K562 (cell line): ENCODE results near the gene DNAH8. TPM values are rescaled to one million over a fixed set of nuclear protein-coding genes. Genes with fewer than 3 reads are reported as not detected.

Experiments used
- ARID1B ChIP-seq: fragments of 450-650 bp; IDR thresholded peaks from 2 replicates; pipeline ENCODE4 v1.6.1; 2016; ENCODE audit warnings: antibody characterized with exemption, mild to moderate bottlenecking, inconsistent platforms
- BCL6 ChIP-seq: fragments of 250-450 bp; sonication (Bioruptor Pico); IDR thresholded peaks from 2 replicates; pipeline ENCODE4 v1.4.0; 2020
- CBFA2T2 ChIP-seq: fragments of 450-650 bp; conservative IDR thresholded peaks from 2 replicates; pipeline ENCODE4 v1.6.1; 2017; ENCODE audit warnings: mild to moderate bottlenecking
- CBFA2T3 ChIP-seq: fragments of 450-650 bp; IDR thresholded peaks from 2 replicates; pipeline ENCODE4 v1.6.1; 2017
- CCNT2 ChIP-seq: IDR thresholded peaks from 2 replicates; pipeline ENCODE4 v1.6.1; 2011; ENCODE audit warnings: borderline replicate concordance, low read depth, mild to moderate bottlenecking, moderate library complexity, mixed read lengths, low read length; ENCODE audit not compliant: insufficient read length; ENCODE audit errors: extremely low read depth
- CEBPG ChIP-seq, 3 experiments: fragments of 200-800 bp in 1 of 3; sonication (Bioruptor generic) in 1 of 3; sonication (generic) in 1 of 3; formaldehyde crosslinking in 1 of 3; IDR thresholded peaks in 2 of 3; conservative IDR thresholded peaks in 1 of 3; 2 replicates each; pipeline versions ENCODE4 v1.6.1 to v1.8.0; 2016 to 2022; ENCODE audit warnings: missing compliant biosample characterization in 2 of 3, missing genetic modification characterization in 2 of 3, mild to moderate bottlenecking in 1 of 3, missing genetic modification reagents in 1 of 3
- FOSL1 ChIP-seq: fragments of 200-800 bp; sonication (Bioruptor generic); conservative IDR thresholded peaks from 2 replicates; pipeline ENCODE4 v1.6.1; 2016; ENCODE audit warnings: missing genetic modification characterization, missing compliant biosample characterization
- FOXM1 ChIP-seq, 2 experiments: fragments of 450-650 bp in 1 of 2; sonication (generic) in 1 of 2; formaldehyde crosslinking in 1 of 2; IDR thresholded peaks; 2 replicates each; pipeline versions ENCODE4 v1.6.1 to v1.9.0; 2017 to 2022; ENCODE audit warnings: low read depth in 2 of 2, mild to moderate bottlenecking in 2 of 2, missing genetic modification reagents in 1 of 2, moderate library complexity in 1 of 2
- GTF2B ChIP-seq: IDR thresholded peaks from 2 replicates; pipeline ENCODE4 v1.6.1; 2011; ENCODE audit not compliant: insufficient read length; ENCODE audit errors: extremely low read depth
- MEIS2 ChIP-seq: fragments of 450-650 bp; IDR thresholded peaks from 2 replicates; pipeline ENCODE4 v1.6.1; 2014; ENCODE audit warnings: mild to moderate bottlenecking; ENCODE audit not compliant: partially characterized antibody
- MTA2 ChIP-seq: fragments of 450-650 bp; IDR thresholded peaks from 2 replicates; pipeline ENCODE4 v1.6.1; 2016; ENCODE audit warnings: low read depth
- NCOR1 ChIP-seq: fragments of 450-650 bp; IDR thresholded peaks from 2 replicates; pipeline ENCODE4 v1.6.1; 2016; ENCODE audit warnings: mild to moderate bottlenecking, moderate library complexity
- PBX2 ChIP-seq, 2 experiments: IDR thresholded peaks in 1 of 2; conservative IDR thresholded peaks in 1 of 2; 2 replicates each; pipeline ENCODE4 v1.6.1; 2016; ENCODE audit warnings: low read depth in 2 of 2, mild to moderate bottlenecking in 1 of 2, missing compliant biosample characterization in 1 of 2, missing genetic modification characterization in 1 of 2, moderate library complexity in 1 of 2
- SMARCE1 ChIP-seq: fragments of 450-650 bp; IDR thresholded peaks from 2 replicates; pipeline ENCODE4 v1.7.1; 2016; ENCODE audit warnings: mild to moderate bottlenecking
- SOX6 ChIP-seq: fragments of 450-650 bp; IDR thresholded peaks from 2 replicates; pipeline ENCODE4 v1.6.1; 2014; ENCODE audit warnings: mild to moderate bottlenecking
- TEAD4 ChIP-seq, 2 experiments: sonication (generic) in 1 of 2; formaldehyde crosslinking in 1 of 2; IDR thresholded peaks; 2 replicates each; pipeline versions ENCODE4 v1.6.1 to v1.8.0; 2012 to 2022; ENCODE audit warnings: borderline replicate concordance in 1 of 2, inconsistent platforms in 1 of 2, low read length in 1 of 2, mild to moderate bottlenecking in 1 of 2, missing genetic modification reagents in 1 of 2
- TRIM24 ChIP-seq, 2 experiments: fragments of 450-650 bp; IDR thresholded peaks; 2 replicates each; pipeline ENCODE4 v1.6.1; 2016
- ZNF175 ChIP-seq: fragments of 200-800 bp; sonication (Bioruptor generic); IDR thresholded peaks from 2 replicates; pipeline ENCODE4 v1.6.1; 2016; ENCODE audit warnings: low read depth, mild to moderate bottlenecking, missing genetic modification characterization, missing compliant biosample characterization
- ZNF239 ChIP-seq: fragments of 250-450 bp; sonication (Bioruptor Pico); IDR thresholded peaks from 2 replicates; pipeline ENCODE4 v1.4.0; 2020; ENCODE audit warnings: mild to moderate bottlenecking
- polyA plus RNA-seq, 8 experiments: library from polyadenylated mRNA; depleted of rRNA in 4 of 8; stranded (reverse) in 5 of 8; unstranded in 3 of 8; fragments of >200 nt; fragmentation: Nextera tagmentation in 2 of 8; fragmentation: Illumina TruSeq in 1 of 8; extraction: Ambion mirVana in 2 of 8; extraction: Trizol in 1 of 8; gene quantifications; 2 replicates each; pipeline versions ENCODE4 v1.2.1 to v1.2.3, GENCODE V29; 2011 to 2014; ENCODE audit warnings: inconsistent platforms in 1 of 8, missing spikeins in 1 of 8
- total RNA-seq, 7 experiments: library from RNA; depleted of rRNA in 6 of 7; stranded (reverse); fragments of >200 nt in 6 of 7; fragmentation: Illumina TruSeq in 2 of 7; extraction: Trizol in 2 of 7; gene quantifications; 2 replicates each; pipeline versions ENCODE4 v1.2.1 to v1.2.3, GENCODE V29; 2011 to 2021; ENCODE audit warnings: low replicate concordance in 1 of 7
- TF ChIP-seq, protein P1 (sequence below): sonication (generic); formaldehyde crosslinking; IDR thresholded peaks from 2 replicates; pipeline ENCODE4 v1.8.1; 2022; ENCODE audit warnings: missing genetic modification reagents
- TF ChIP-seq, protein P2 (sequence below), 2 experiments: fragments of 200-800 bp in 1 of 2; sonication (Bioruptor generic) in 1 of 2; sonication (generic) in 1 of 2; formaldehyde crosslinking in 1 of 2; IDR thresholded peaks in 1 of 2; conservative IDR thresholded peaks in 1 of 2; 2 replicates each; pipeline versions ENCODE4 v1.5.0 to v1.6.1; 2016 to 2020; ENCODE audit warnings: missing compliant biosample characterization in 1 of 2, missing genetic modification characterization in 1 of 2, missing genetic modification reagents in 1 of 2

Gene DNAH8
- total and polyA plus RNA-seq, 9 of the 15 experiments (the other 6 are each of a cell fraction or from before 2014, with no cell fraction given) = 1.2 to 4.2 (median 2.9) TPM

DNA sequence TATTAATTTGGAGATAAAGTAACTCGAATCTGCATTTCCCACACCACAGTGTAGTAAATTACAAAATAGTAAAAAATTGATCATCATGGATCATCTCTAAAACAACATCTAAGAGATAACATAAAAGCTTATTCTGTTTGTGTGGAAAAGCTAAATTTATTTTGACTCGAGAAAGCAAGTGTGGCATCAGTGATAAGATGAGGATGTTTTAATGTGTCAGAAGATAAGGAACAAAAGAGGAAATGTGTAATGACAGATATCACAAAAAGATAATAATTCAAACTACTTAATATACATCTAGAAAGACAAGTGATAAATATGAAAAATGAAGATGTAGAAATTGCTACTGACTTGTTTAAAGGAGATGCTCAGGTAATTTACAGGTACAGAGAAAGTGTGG, 74.1 kb downstream of the DNAH8 start (continued):
- peak; percentile 47; the same call in 1 of the 2 replicates for TF ChIP-seq FOXM1 (IDR thresholded peaks at IDR 0.05; ENCODE audit: low read depth)
- TF ChIP-seq FOXM1 (CRISPR knock-in tag; IDR thresholded peaks at IDR 0.05; ENCODE audit: low read depth) = no peak
- TF ChIP-seq CCNT2 = peak; percentile 43
- TF ChIP-seq TRIM24 (IDR thresholded peaks at IDR 0.05) = peak in 1 of 2 experiments; percentile 64; a peak in 1 of 4 replicates
- no peak; the same call in 1 of the 2 replicates for TF ChIP-seq ZNF239 (CRISPR knock-in tag)
- peak; percentile 87 for TF ChIP-seq TEAD4 (IDR thresholded peaks at IDR 0.05; ENCODE audit: low read length)
- TF ChIP-seq TEAD4 (CRISPR knock-in tag; IDR thresholded peaks at IDR 0.05; ENCODE audit: borderline replicate concordance) = no peak
- TF ChIP-seq CBFA2T2 = peak; percentile 69; the same call in 1 of the 2 replicates
- peak; percentile 81 for TF ChIP-seq CBFA2T3
- TF ChIP-seq SMARCE1 = peak; percentile 68; the same call in 1 of the 2 replicates
- peak; percentile 52 for TF ChIP-seq FOSL1 (tag)
- TF ChIP-seq CEBPG (CRISPR knock-in tag; IDR thresholded peaks at IDR 0.05) = no peak
- TF ChIP-seq CEBPG (tag; conservative IDR thresholded peaks at IDR 0.05 in 1 of 2, IDR thresholded peaks at IDR 0.05 in 1 of 2) = 0 out of 4 replicates have a peak, but pooled peaks of 1 of the 2 experiments have one; percentile 16
- TF ChIP-seq, protein P1, sequence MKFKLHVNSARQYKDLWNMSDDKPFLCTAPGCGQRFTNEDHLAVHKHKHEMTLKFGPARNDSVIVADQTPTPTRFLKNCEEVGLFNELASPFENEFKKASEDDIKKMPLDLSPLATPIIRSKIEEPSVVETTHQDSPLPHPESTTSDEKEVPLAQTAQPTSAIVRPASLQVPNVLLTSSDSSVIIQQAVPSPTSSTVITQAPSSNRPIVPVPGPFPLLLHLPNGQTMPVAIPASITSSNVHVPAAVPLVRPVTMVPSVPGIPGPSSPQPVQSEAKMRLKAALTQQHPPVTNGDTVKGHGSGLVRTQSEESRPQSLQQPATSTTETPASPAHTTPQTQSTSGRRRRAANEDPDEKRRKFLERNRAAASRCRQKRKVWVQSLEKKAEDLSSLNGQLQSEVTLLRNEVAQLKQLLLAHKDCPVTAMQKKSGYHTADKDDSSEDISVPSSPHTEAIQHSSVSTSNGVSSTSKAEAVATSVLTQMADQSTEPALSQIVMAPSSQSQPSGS (CRISPR knock-in tag) = no peak
- TF ChIP-seq ZNF175 (CRISPR knock-in tag) = no peak
- peak; percentile 68 for TF ChIP-seq MEIS2
- no peak for TF ChIP-seq PBX2 (CRISPR knock-in tag; IDR thresholded peaks at IDR 0.05; ENCODE audit: low read depth)
- 0 out of 2 replicates have a peak, but pooled peaks have one; percentile 48 for TF ChIP-seq PBX2 (tag; conservative IDR thresholded peaks at IDR 0.05; ENCODE audit: low read depth)
- TF ChIP-seq SOX6 = peak; percentile 73; the same call in 1 of the 2 replicates
- TF ChIP-seq ARID1B = peak; percentile 92
- TF ChIP-seq, protein P2, sequence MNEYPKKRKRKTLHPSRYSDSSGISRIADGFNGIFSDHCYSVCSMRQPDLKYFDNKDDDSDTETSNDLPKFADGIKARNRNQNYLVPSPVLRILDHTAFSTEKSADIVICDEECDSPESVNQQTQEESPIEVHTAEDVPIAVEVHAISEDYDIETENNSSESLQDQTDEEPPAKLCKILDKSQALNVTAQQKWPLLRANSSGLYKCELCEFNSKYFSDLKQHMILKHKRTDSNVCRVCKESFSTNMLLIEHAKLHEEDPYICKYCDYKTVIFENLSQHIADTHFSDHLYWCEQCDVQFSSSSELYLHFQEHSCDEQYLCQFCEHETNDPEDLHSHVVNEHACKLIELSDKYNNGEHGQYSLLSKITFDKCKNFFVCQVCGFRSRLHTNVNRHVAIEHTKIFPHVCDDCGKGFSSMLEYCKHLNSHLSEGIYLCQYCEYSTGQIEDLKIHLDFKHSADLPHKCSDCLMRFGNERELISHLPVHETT (CRISPR knock-in tag; conservative IDR thresholded peaks at IDR 0.05 in 1 of 2, IDR thresholded peaks at IDR 0.05 in 1 of 2) = no peak
- TF ChIP-seq NCOR1 = peak; percentile 71
- TF ChIP-seq GTF2B = no peak
- TF ChIP-seq BCL6 = no peak
- peak; percentile 79 for TF ChIP-seq MTA2
